ENCODE results near the gene PDE6G.

PDE6G gene

GRCh38 chr17:81700353-81701287 is 44.3 kb upstream of the PDE6G start:
- ChIA-PET CTCF (interaction anchor here (1.6 kb wide), 1 partner anchor 17 kb away, joined by 6 read pairs; the partner anchor contains the start of genes ARL16 and HGS), POLR2A (ENCODE audit: low non-redundant PET) (no interaction called here)
- peak overlapping the region; percentile 89 for H3K27ac ChIP-seq
- DNase-seq (ENCODE audit: low spot score): no peak
- TF ChIP-seq CTCF (conservative IDR thresholded peaks at IDR 0.05; ENCODE audit: low read depth): no peak

DNA sequence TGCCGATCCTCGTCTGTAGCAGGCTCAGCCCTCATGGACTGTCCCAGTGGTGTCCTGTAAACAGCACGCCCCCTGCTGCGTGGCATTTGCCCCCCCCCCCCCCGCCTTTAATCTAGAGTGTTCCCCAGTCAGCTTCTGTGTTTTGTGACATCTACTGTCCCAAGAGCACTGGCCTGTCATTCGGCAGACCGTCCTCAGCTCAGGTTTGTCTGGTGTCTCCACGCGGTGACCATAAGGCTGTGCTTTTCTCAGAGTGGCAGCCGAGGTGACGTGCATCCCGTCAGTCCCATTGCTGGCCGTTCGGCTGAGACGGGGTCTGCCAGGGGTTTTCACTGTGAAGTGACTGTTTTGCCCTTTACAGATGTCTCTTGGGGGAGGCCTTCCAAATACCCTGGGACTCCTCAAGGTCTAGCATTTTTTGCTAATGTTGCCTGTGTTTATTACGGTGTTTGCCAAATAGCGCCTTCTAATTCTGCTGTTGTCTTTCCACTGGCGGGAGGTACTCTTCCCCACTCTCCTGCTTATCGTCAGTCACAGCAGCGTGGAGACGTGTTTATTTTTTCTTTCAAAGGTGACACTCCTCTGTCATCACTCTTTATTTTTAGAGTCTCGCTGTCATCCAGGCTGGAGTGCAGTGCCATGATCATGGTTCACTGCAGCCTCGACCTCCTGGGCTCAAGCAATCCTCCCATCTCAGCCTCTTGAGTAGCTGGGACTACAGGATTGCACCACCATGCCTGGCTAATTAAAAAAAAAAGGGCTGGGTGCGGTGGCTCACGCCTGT is 41.1 kb upstream of the PDE6G start:
- CTCF ChIA-PET: interaction anchor here (0.6 to 0.7 kb wide), 2 partner anchors 62 to 185 kb away, joined by 3 to 4 read pairs; no protein-coding TSS in a partner anchor

DNA sequence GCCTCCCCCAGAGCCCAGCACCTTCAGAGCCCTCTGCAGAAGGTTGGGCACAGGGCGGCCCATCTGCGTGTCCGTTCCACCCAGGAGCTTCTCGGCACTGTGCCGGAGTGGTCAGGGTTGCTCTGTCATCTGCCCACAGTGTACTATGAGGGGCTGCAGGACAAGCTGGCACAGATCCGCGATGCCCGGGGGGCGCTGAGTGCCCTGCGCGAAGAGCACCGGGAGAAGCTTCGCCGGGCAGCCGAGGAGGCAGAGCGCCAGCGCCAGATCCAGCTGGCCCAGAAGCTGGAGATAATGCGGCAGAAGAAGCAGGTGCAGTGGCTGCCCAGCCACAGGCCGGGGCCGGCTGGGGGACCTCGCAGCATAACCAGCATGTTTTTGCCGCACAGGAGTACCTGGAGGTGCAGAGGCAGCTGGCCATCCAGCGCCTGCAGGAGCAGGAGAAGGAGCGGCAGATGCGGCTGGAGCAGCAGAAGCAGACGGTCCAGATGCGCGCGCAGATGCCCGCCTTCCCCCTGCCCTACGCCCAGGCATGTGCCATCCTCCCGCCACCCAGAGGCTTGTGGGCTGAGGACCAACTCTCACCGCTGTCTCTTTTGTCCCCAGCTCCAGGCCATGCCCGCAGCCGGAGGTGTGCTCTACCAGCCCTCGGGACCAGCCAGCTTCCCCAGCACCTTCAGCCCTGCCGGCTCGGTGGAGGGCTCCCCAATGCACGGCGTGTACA is 40.0 kb upstream of the PDE6G start:
- no peak for TF ChIP-seq CTCF (conservative IDR thresholded peaks at IDR 0.05; ENCODE audit: low read depth)
- CTCF ChIA-PET: no interaction called here
- no peak for DNase-seq (ENCODE audit: low spot score)
- POLR2A ChIA-PET (ENCODE audit: low non-redundant PET): interaction anchor here (1.2 kb wide), 1 partner anchor 11 kb away, joined by 3 read pairs; no protein-coding TSS in a partner anchor
- H3K27ac ChIP-seq: peak overlapping the region; percentile 55

More for the DNA sequence above, 41.1 kb upstream of the PDE6G start:
- peak overlapping the region; percentile 55 for H3K27ac ChIP-seq
- POLR2A ChIA-PET (ENCODE audit: low non-redundant PET): no interaction called here
- DNase-seq (ENCODE audit: low spot score): no peak
- TF ChIP-seq CTCF (conservative IDR thresholded peaks at IDR 0.05; ENCODE audit: low read depth): no peak

GRCh38 chr17:81695801-81696200 is 39.5 kb upstream of the PDE6G start:
- DNase-seq (ENCODE audit: low spot score): no peak
- CTCF ChIA-PET: no interaction called here
- POLR2A ChIA-PET (ENCODE audit: low non-redundant PET): interaction anchor here (1.2 kb wide), 1 partner anchor 11 kb away, joined by 3 read pairs; no protein-coding TSS in a partner anchor
- H3K27ac ChIP-seq: peak overlapping the region; percentile 55
- no peak for TF ChIP-seq CTCF (conservative IDR thresholded peaks at IDR 0.05; ENCODE audit: low read depth)

- no peak for TF ChIP-seq CTCF (conservative IDR thresholded peaks at IDR 0.05; ENCODE audit: low read depth)
- POLR2A ChIA-PET (ENCODE audit: low non-redundant PET): interaction anchor here (1.2 kb wide), 1 partner anchor 10 kb away, joined by 3 read pairs; no protein-coding TSS in a partner anchor
Observed at GRCh38 chr17:81695211-81695610, 38.9 kb upstream of the PDE6G start.

More at GRCh38 chr17:81695211-81695610, 38.9 kb upstream of the PDE6G start:
- H3K27ac ChIP-seq: peak overlapping the region; percentile 55
- DNase-seq (ENCODE audit: low spot score): no peak
- CTCF ChIA-PET: interaction anchor here (1.0 kb wide), 1 partner anchor 16 kb away, joined by 3 read pairs; the partner anchor contains the start of gene SLC25A10
